SH-SY5Y (cell line): ENCODE measurements around the gene MIOX.

Source experiments
- GATA2 ChIP-seq: IDR thresholded peaks from 2 replicates; pipeline ENCODE4 v1.6.1; 2011; ENCODE audit warnings: mild to moderate bottlenecking, low read depth, low read length
- GATA3 ChIP-seq: IDR thresholded peaks from 2 replicates; pipeline ENCODE4 v1.6.1; 2011; ENCODE audit warnings: low read depth, mild to moderate bottlenecking, low read length, moderate library complexity

DNA sequence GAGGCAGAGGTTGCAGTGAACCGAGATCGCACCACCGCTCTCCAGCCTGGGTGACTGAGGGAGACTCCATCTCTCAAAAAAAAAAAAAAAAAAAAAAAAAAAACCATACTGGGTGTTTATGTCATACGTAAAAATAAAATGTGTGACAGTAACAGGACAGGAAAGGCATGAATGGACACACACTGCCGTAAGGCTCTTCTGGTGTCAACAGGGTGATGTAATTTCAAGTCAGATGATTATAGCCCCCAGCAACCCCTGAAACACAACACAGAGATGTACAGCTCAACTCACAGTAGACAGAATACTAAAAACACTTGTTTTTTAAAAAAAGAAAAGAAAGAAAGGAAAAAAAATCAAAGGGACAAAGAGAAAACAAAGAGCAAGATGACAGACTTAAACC lies 34.0 kb upstream of the MIOX start:
- TF ChIP-seq GATA2 (no peak), GATA3 (no peak)
